Endothelial cell of umbilical vein (primary cell): ENCODE results near the gene XDH. TPM values are rescaled to one million over a fixed set of nuclear protein-coding genes. Genes with fewer than 3 reads are reported as not detected.

Experiments
- BruUV-seq: library from RNA; stranded (reverse); fragments of 400-500 nt; replicated peaks from 2 replicates; lab custom pipeline; 2021; lab: Mats Ljungman, UMichigan
- CTCF ChIA-PET: fragments of 300-600, 350-600 bp; sonication (Branson Sonifier 250); formaldehyde crosslinking; loops from one replicate; lab custom pipeline; 2021; ENCODE audit warnings: antibody characterized with exemption, inconsistent platforms; lab: Charles Lee
- POLR2A ChIA-PET: fragments of 300-600, 350-600 bp; sonication (Branson Sonifier 250); formaldehyde crosslinking; loops from one replicate; lab custom pipeline; 2021; ENCODE audit warnings: antibody characterized with exemption, inconsistent platforms; lab: Charles Lee
- DNase-seq: peaks from one replicate; pipeline ENCODE4 v3.0.0-alpha.2; 2011; ENCODE audit warnings: low read depth, low spot score
- FAIRE-seq: peaks from 2 replicates; lab custom pipeline; 2011; peaks lifted over from hg19 to GRCh38; lab: Jason Lieb, UNC
- H2AFZ ChIP-seq: 2 replicates; pipeline ENCODE4 v1.6.0; 2012; ENCODE audit warnings: low read depth, low read length, control low read depth, inconsistent platforms
- H3K27ac ChIP-seq: 2 replicates; pipeline ENCODE4 v1.5.1; 2011; ENCODE audit warnings: low read depth, mild to moderate bottlenecking, control low read depth, low read length, moderate library complexity; ENCODE audit not compliant: insufficient read depth
- H3K27me3 ChIP-seq, 2 experiments: 2 replicates each; pipeline versions ENCODE4 v1.6.0 to v1.6.1; 2011; ENCODE audit warnings: low read length in 2 of 2, mixed read lengths in 1 of 2; ENCODE audit not compliant: control insufficient read depth in 2 of 2, insufficient read depth in 2 of 2
- H3K36me3 ChIP-seq, 2 experiments: 2 replicates in 1 of 2; 3 replicates in 1 of 2; pipeline ENCODE4 v1.5.1; 2011; ENCODE audit warnings: low read length in 2 of 2, mild to moderate bottlenecking in 1 of 2, moderate library complexity in 1 of 2; ENCODE audit not compliant: control insufficient read depth in 2 of 2, insufficient read depth in 2 of 2; ENCODE audit errors: extremely low read depth in 1 of 2
- H3K4me1 ChIP-seq: 3 replicates; pipeline ENCODE4 v1.5.1; 2011; ENCODE audit warnings: mild to moderate bottlenecking, low read length; ENCODE audit not compliant: control insufficient read depth, insufficient read depth; ENCODE audit errors: extremely low read depth
- H3K4me2 ChIP-seq: 2 replicates; pipeline ENCODE4 v1.6.1; 2011; ENCODE audit warnings: low read length, control low read depth, mixed read lengths; ENCODE audit not compliant: insufficient read depth
- H3K4me3 ChIP-seq, 3 experiments: fragments of 200-600 bp in 1 of 3; sonication (generic), shearing (Covaris generic) in 1 of 3; replicated peaks in 1 of 3; 2 replicates each; pipeline ENCODE4 v1.5.1; 2011 to 2016; ENCODE audit warnings: control low read depth in 3 of 3, low read length in 3 of 3, mild to moderate bottlenecking in 2 of 3, inconsistent platforms in 1 of 3, low read depth in 1 of 3, moderate library complexity in 1 of 3; ENCODE audit not compliant: insufficient read depth in 1 of 3
- H3K79me2 ChIP-seq: 2 replicates; pipeline ENCODE4 v1.6.0; 2012; ENCODE audit warnings: low read length, inconsistent platforms; ENCODE audit not compliant: control insufficient read depth, insufficient read depth
- H3K9ac ChIP-seq: replicated peaks from 2 replicates; pipeline ENCODE3; 2011; ENCODE audit warnings: low read length, control low read depth; ENCODE audit not compliant: insufficient read depth; ENCODE audit errors: extremely low read depth
- H3K9me1 ChIP-seq: replicated peaks from 3 replicates; pipeline ENCODE4 v1.6.0; 2011; ENCODE audit warnings: mild to moderate bottlenecking, low read length; ENCODE audit not compliant: control insufficient read depth, insufficient read depth; ENCODE audit errors: extremely low read depth
- H3K9me3 ChIP-seq: replicated peaks from 2 replicates; pipeline ENCODE4 v1.5.1; 2012; ENCODE audit warnings: low read length, inconsistent platforms; ENCODE audit not compliant: control insufficient read depth, insufficient read depth
- H4K20me1 ChIP-seq: replicated peaks from 2 replicates; pipeline ENCODE3; 2011; ENCODE audit warnings: mild to moderate bottlenecking, low read length; ENCODE audit not compliant: control insufficient read depth, insufficient read depth; ENCODE audit errors: extremely low read depth
- CTCF ChIP-seq, 2 donors: IDR thresholded peaks; 1 replicate in 1 of 2; 2 replicates in 1 of 2; pipeline ENCODE4 v1.5.1; 2011; ENCODE audit warnings: low read length in 2 of 2, mild to moderate bottlenecking in 2 of 2, moderate library complexity in 2 of 2, control low read depth in 1 of 2, inconsistent platforms in 1 of 2, low read depth in 1 of 2; ENCODE audit not compliant: insufficient read depth in 1 of 2; ENCODE audit errors: extremely low read depth in 1 of 2
- EZH2 ChIP-seq: IDR thresholded peaks from 2 replicates; pipeline ENCODE4 v1.6.1; 2012; ENCODE audit warnings: borderline replicate concordance, low read depth, mild to moderate bottlenecking, moderate library complexity, low read length, inconsistent platforms; ENCODE audit not compliant: severe bottlenecking
- FOS ChIP-seq: IDR thresholded peaks from 2 replicates; pipeline ENCODE4 v1.6.1; 2011; ENCODE audit warnings: mild to moderate bottlenecking, low read length, moderate library complexity, borderline replicate concordance; ENCODE audit not compliant: insufficient read depth
- GATA2 ChIP-seq: IDR thresholded peaks from 2 replicates; pipeline ENCODE4 v1.7.0; 2011; ENCODE audit warnings: low read depth, mild to moderate bottlenecking, moderate library complexity, mixed read lengths, low read length; ENCODE audit not compliant: insufficient read length, insufficient read depth
- JUN ChIP-seq: IDR thresholded peaks from 2 replicates; pipeline ENCODE4 v1.6.1; 2011; ENCODE audit warnings: borderline replicate concordance, low read depth; ENCODE audit not compliant: insufficient read length, insufficient read depth
- MYC ChIP-seq: IDR thresholded peaks from one replicate; pipeline ENCODE4 v1.6.1; 2011; ENCODE audit warnings: mild to moderate bottlenecking, low read depth, low read length
- POLR2A ChIP-seq: IDR thresholded peaks from 2 replicates; pipeline ENCODE4 v1.6.1; 2012; ENCODE audit warnings: low read depth, mild to moderate bottlenecking, control low read depth, low read length
- POLR2AphosphoS5 ChIP-seq: IDR thresholded peaks from 2 replicates; pipeline ENCODE4 v1.6.1; 2012; ENCODE audit warnings: low read depth, mild to moderate bottlenecking, control low read depth, low read length, moderate library complexity; ENCODE audit not compliant: insufficient read depth
- dilution Hi-C: fragments of 300-500 bp; cut with MboI; formaldehyde crosslinking; loops from one replicate; pipeline ENCODE4 v1.15.0; 2019; ENCODE audit warnings: low sequenced_read_pairs; ENCODE audit not compliant: extremely low pct_ligation_motif_present
- intact Hi-C: fragments of 100-400 bp; cut with micrococcal nuclease; formaldehyde crosslinking; loops from one replicate; pipeline ENCODE4 v1.10.0; 2022
- polyA plus RNA-seq, 4 experiments: library from polyadenylated mRNA; depleted of rRNA in 3 of 4; stranded (reverse) in 3 of 4; unstranded in 1 of 4; fragments of >200 nt; gene quantifications; 2 replicates each; pipeline versions ENCODE4 v1.2.1 to v1.2.3, GENCODE V29; 2011 to 2012; ENCODE audit warnings: missing spikeins in 1 of 4
- total RNA-seq: library from RNA; stranded (reverse); gene quantifications from 2 replicates; pipeline ENCODE4 v1.2.3, GENCODE V29; 2021
- TF ChIP-seq, protein P1 (sequence below): IDR thresholded peaks from 2 replicates; pipeline ENCODE4 v1.6.1; 2011; ENCODE audit not compliant: insufficient read depth, insufficient read length

The XDH gene
- total and polyA plus RNA-seq, 2 donors (not counting 3 experiments of a cell fraction or from before 2014, with no cell fraction given) = not detected

- Histone ChIP-seq H3K27ac (no peak overlapping the region), H3K4me1 (no peaks in the 10 kb centered on the region), H3K9me3 (no peaks in the 10 kb centered on the region), H4K20me1 (no peaks in the 10 kb centered on the region), H2AFZ (no peak overlapping the region), H3K4me3 (no peak overlapping the region), H3K4me2 (no peak overlapping the region), H3K36me3 (no peaks in the 10 kb centered on the region), H3K79me2 (no peaks in the 10 kb centered on the region), H3K27me3 (peaks cover 0 to 3% of the 10 kb centered on the region in 2 experiments), H3K9ac (no peak overlapping the region), H3K9me1 (no peaks in the 10 kb centered on the region)
- TF ChIP-seq, protein P1, sequence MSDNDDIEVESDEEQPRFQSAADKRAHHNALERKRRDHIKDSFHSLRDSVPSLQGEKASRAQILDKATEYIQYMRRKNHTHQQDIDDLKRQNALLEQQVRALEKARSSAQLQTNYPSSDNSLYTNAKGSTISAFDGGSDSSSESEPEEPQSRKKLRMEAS = no peak
- no peak for TF ChIP-seq GATA2
- dilution Hi-C loops = no loop called here
- DNase-seq (no peak), FAIRE-seq (no peak)
- CTCF ChIA-PET = interaction anchor here (2.3 kb wide), 1 partner anchor 11 kb away, joined by 10 read pairs; no protein-coding TSS in a partner anchor
- intact Hi-C loops = no loop called here
- BruUV-seq = no TSS peak
- POLR2A ChIA-PET = no interaction called here
Observed at GRCh38 chr2:31322371-31322770, 92.2 kb downstream of the XDH start.

GRCh38 chr2:31319406-31320175 is 95.0 kb downstream of the XDH start:
- Histone ChIP-seq H3K36me3 (no peaks in the 10 kb centered on the region), H3K79me2 (no peaks in the 10 kb centered on the region), H3K9me1 (no peaks in the 10 kb centered on the region), H2AFZ (no peak overlapping the region), H3K4me3 (no peak overlapping the region), H4K20me1 (no peaks in the 10 kb centered on the region), H3K27me3 (peaks cover 0 to 3% of the 10 kb centered on the region in 2 experiments), H3K27ac (no peak overlapping the region), H3K9me3 (no peaks in the 10 kb centered on the region), H3K4me2 (no peak overlapping the region), H3K9ac (no peak overlapping the region), H3K4me1 (no peaks in the 10 kb centered on the region)
- FAIRE-seq (no peak), DNase-seq (peak; percentile 51)
- CTCF ChIA-PET = interaction anchor here (1.1 kb wide), 1 partner anchor 608 kb away, joined by 3 read pairs; no protein-coding TSS in a partner anchor
- BruUV-seq = no TSS peak
- POLR2A ChIA-PET = no interaction called here
- dilution Hi-C loops (no loop called here), intact Hi-C loops (no loop called here)
- no peak for TF ChIP-seq POLR2AphosphoS5
- TF ChIP-seq FOS = no peak
- no peak for TF ChIP-seq CTCF (IDR thresholded peaks at IDR 0.05; ENCODE audit: extremely low read depth in 1 of 2, insufficient read depth in 1 of 2, low read depth in 1 of 2, low read length in 2 of 2)
- no peak for TF ChIP-seq MYC
- TF ChIP-seq, protein P1 = no peak
- no peak for TF ChIP-seq JUN
- no peak for TF ChIP-seq POLR2A
- no peak for TF ChIP-seq GATA2
- no peak for TF ChIP-seq EZH2
